HG02885 (cell line): ENCODE measurements around the gene OAS1.

Experiments
- ATAC-seq: cut with Tn5 transposase; IDR thresholded peaks from one replicate; pipeline ENCODE4 v1.9.1; 2021; ENCODE audit warnings: mild to moderate bottlenecking; ENCODE audit not compliant: unreplicated experiment, poor library complexity

Gene OAS1

DNA sequence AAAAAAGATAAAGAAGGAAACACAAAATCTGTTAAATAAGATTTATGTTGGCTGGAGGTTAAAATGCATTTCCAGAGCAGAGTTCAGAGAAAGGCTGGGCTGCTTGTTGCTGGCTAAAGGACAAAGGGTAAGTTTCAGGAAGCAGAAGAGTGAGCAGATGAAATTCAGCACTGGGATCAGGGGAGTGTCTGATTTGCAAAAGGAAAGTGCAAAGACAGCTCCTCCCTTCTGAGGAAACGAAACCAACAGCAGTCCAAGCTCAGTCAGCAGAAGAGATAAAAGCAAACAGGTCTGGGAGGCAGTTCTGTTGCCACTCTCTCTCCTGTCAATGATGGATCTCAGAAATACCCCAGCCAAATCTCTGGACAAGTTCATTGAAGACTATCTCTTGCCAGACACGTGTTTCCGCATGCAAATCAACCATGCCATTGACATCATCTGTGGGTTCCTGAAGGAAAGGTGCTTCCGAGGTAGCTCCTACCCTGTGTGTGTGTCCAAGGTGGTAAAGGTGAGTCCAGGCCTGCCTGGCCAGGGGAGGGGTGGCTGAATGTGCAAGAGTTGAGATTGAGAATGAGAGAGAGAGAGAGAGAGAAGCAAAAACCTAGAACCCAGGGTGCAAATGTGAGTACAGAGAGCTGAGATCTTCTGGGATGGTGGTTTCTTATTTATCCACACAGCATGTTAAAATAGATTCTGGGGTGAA, at the start of gene OAS1:
Gene OAS1 (plus strand): TSS at position 251 of the 703 bp plus-strand sequence. CDS start 78 bp downstream, at position 329.
- peak; percentile 77 for ATAC-seq

DNA sequence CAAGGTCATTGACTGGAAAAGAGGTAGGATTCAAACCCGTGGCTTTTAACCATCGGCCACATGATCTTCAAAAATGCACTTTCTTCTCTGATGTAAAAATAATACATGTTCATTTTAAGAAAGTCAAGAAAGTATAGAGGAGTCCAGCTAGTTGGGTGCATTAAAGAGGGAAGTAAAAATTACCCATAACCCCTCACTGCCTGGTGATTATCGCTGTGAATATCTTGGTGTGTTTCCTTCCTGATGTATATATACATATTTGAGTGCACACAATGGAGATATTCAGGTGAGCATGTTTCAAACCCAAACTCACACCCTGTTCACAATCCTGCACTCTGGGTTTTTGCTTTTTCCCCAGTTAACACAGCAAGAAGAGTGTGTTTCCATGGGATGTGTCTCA, 47.5 kb upstream of the OAS1 start:
- ATAC-seq = no peak

DNA sequence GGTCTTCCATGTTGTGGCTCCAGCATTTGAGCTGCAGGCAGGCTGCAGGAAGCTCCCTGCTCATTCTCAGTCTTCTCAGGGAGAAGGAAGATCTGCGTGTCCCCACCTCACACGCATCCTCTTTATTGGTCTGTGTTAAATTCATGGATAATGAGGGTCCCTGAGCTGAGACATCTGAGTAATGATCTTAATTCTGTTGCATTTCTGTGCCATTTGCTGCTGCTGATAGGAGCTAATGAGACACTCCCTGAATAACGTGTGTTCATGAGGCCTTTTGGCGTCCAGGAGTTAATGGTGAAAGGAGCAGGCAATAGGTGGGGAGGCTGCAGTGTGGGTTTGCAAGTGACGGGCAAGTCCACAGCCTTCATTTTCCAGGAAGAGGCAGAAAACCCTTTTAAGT, 46.6 kb upstream of the OAS1 start:
- no peak for ATAC-seq

DNA sequence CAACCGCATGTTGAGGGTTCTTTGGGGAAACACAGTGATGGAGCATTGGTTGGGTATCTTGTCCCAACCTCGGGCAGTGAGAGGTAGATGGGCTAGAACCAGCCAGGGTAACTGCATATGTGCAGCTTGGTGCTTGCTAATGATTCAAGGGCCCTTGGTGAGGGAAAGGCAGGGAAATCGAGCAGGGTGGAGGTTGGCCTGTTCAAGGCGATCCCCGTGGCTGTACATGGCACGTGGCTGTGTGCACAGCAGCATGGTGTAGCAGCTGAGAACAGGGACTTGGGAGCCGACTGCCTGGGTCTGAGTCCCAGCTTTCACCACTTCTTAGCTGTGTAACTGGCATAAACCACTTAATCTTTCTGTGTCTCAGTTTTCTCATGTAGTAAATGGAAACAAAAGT, 45.5 kb upstream of the OAS1 start:
- no peak for ATAC-seq

DNA sequence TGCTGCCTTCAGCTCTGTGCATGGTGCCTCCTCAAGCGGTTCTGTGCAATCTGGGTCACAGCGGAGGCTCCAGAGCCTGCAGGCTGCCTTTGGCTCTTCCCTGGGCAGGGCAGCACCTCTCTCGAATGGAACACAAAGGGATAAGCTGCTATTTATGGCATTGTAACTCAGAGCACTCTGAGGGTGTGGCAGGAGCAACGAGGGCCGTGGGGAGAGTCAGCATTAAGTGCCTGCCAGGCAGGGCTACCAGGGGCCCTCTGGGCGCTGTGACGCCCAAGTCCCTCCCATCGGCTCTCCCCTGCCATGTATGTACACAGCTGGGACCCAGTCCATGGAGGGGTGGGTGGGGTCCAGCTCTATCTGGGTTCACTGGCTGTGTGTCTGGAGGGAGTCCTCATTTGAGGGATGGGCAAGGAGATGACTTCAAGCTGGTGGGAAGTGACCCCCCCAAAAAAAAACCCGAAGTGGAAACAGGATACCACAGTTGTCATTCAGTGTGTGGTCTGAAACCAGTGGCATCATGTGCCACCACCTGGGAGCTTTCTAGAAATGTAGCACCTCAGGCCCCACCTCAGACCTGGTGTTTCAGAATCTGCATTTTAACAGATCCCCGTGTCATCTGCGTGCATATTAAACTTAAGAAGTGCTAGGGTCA, 44.0 kb upstream of the OAS1 start:
- no peak for ATAC-seq

DNA sequence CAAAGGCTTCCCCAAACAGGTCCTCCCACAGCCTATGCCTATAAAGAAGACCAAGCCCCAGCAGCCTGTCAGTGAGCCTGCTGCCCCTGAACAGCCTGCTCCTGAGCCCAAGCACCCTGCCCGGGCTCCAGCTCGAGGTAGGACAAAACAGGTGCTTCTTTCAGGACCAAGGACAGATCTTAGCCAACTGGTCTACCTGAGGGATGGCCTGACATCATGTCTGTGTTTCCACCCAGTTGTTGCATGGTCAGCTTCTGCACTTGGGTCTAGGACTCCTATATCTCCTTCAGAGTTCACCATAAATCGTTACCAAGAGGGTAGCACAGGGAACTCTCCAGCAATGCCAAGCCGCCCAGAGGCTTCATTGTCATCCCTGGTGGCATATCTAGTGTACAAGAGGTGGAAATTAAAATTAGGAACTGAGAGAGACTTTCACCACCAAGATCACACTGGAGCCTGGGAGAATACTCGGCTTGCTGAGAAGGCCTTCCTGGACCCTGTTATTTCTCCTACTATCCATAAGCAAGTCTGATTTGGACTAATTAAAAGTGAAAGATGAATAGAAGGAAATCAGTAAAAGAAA, 38.2 kb upstream of the OAS1 start:
- ATAC-seq = no peak

DNA sequence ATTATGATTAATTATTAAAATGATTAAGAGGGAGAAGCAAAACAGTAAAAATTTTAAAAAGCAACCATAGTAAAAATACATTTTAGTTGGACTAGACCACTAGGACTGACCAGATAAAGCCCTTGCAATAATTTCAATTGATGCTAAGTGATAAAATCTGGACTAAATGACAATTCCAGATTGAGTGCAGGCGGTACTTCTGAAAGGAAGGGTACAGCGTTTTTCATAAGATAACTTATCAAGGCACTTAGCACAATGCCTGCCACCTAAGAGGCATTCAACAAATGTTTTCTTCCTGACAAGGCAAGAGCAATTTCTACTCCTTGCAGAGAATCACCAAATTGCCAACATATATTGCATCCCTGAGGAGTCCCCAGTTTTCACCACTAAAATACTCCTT, 37.7 kb upstream of the OAS1 start:
- no peak for ATAC-seq

DNA sequence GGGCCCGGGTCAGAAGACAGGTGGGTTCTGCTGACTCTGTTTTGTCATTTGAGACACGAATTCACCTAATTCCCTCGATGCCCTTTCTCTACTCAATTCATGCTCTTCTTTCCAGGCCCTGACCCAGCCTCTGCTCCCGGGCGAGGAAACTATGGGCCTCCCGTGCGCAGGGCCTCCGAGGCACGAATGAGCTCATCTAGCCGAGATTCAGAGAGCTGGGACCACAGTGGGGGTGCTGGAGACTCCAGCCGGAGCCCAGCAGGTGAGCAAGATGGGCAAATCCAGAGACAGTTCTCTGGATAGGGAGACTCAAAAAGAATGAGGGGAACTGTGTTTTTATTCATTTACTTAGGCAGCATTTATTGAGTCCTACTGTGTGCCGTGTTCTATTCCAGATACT, 37.0 kb upstream of the OAS1 start:
- no peak for ATAC-seq

DNA sequence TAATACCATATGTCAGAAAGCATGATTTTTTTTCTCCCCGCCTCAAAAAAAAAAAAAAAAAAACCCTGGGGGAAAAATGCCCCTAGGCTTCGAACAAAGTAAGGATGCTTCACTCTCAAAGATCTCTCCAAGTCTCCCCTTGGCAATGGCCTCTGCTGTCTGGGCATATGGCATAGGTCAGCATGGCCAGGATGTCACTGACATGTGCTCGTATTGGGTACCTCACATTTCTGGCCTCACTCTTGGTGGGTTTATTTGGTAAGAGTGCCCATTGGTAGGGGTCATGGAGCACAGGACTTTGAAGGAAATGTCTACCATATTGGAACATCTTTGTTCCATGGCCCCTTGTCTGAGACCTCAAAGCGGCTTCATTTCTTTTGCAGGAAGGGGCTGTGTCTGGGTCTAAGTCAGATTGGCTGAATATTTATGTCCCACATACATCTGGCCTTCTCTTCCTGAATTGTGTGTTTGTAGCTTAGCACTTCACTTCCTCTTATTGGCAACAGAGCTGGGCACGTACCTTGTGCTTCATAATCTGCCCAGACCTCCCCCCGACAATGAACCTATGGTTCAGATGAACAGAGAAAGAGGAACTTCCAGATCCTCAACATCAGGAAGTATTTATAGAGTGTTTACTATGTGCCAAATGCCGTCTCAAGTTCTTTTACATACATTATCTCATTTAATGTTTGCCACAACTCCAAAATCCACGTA, 36.3 kb upstream of the OAS1 start:
- ATAC-seq = no peak

DNA sequence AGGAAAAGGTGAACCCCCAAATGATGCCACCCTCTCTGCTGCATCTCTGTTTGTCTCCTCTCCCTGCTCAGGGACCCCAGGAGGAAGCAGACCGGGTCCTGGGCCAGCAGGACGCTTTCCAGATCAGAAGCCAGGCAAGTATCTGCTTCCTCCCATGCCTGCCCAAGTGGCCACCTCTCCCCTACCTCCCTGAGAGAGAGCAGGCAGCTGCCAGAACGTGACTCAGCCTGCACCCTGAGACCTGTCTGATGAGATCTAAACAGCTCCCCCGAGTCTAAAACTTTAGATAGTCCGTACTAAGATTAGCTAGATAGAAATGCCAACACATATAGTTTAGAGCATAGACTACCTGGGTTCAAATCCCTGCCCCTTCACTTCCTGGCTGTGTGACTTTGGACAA, 31.2 kb upstream of the OAS1 start:
- ATAC-seq = no peak

DNA sequence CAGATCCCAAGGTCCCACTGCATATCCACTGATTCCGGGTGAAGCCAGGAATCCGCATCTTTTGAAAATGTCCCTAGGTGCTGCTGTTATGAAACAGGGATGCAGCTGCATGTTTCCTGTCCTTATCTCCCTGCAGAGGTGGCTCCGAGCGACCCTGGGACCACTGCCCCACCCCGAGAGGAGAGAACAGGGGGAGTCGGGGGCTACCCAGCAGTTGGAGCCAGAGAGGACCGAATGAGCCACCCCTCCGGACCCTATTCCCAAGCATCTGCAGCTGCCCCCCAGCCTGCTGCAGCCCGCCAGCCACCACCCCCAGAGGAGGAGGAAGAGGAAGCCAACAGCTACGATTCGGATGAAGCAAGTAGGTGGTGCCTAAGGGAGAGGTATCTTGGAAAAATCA, 30.3 kb upstream of the OAS1 start:
- no peak for ATAC-seq

DNA sequence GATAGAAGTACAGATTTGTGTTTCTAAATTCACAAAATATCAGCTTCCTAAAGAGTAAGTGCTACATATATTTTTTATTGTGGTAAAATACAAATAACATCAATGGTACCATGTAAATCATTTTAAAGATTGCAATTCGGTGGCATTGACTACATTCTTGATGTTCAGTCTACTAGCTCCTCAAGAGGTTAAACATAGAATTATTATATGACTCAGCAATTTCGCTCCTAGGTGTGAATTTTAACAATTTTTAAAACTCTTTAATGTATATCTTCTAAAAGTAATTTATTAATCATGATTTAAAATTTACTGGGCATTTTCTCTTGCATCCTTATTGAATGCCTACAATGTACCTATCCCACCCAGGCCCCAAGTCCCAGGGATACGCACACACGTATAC, 29.8 kb upstream of the OAS1 start:
- no peak for ATAC-seq

DNA sequence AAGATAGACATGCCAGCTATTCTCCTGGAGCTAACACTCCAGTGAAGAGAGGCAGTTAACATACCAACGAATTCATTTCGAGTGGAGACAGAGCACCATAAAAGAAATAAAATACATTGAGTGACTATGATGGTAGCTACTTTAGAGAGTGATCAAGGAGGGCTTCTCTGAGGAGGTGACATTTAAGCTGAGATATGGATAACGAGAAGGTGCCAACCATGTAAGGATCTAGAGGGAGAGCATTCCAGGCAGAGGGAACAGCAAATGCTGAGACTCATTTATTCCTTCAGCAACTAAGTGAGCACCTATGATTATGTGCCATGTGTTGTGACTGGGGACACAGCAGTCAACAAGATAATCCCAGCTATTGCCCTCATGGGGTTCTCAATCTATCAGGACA, 28.3 kb upstream of the OAS1 start:
- no peak for ATAC-seq

DNA sequence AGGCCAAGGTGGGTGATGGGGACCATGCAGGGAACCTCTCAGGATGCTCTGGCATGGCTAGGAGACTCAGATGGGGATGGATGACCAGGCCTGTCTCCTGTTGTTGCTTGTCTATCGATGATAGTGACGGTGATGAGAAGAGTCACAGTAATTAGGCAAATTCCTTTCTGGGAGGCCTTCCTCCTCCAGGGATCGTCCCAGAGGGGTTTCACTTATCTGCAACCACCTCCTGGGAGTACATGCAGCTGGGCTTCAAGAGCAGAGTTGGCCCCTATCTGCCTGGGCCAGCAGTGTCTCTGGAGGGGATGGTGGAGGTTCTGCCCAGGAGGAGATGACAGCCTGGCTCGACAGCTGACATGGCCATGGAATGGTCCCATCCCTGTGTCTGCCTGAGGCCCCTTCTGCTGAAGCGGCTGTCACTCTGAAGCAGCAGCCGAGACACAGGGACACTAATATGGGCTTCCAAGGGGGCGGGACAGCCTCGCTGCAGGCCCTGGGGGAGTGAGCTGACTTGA, 27.5 kb upstream of the OAS1 start:
- ATAC-seq = no peak

DNA sequence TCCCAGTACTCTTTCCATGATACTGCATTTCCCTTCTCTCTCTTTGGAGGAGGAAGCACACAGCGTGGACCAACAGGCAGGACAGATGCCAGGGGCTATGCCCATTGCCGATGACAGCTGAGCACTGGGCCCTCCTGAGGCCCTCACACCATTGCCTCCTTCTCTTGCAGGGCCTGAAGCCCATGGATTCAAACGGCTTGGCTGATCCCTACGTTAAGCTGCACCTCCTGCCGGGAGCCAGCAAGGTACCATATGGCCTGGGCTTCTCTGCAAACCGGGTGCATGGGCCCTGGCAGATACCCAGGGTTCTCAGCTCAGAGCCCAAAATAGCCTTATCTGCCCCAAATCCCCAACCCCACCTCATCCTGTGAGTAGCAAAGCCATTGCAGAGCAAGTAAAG, 25.2 kb upstream of the OAS1 start:
- ATAC-seq = no peak

DNA sequence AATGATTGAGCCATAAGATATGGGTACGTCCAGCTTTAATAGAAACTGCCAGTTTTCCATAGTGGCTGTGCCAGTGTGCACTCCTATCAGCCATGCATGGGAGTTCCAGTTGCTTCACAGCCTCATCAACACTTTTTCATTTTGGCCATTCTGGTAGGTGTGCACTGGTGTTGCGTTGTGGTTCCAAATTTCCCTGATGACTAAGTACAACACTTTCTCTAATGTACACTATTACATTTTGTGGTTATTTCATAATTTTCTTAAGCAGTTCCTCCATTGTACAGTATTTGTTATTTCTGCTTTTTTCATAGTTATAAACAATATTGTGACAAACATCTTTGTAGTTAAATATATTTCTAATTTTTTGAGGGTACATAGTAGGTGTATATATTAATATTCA, 21.5 kb upstream of the OAS1 start:
- ATAC-seq = no peak

DNA sequence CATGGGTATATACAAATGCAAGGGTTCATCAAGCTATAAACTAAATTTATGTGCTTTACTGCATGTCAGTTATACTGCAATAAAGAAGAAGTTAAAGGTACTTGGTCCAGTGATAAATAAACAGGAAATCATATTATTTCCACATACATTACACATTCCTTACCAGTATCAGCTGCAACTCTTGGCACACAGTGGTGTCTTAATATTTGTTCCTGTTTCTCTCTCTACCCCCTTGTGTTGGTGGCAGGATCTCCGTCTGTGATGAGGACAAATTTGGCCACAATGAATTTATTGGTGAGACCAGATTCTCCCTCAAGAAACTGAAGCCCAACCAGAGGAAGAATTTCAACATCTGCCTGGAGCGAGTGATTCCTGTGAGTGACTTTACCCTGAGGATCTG, 19.2 kb upstream of the OAS1 start:
- ATAC-seq = no peak

DNA sequence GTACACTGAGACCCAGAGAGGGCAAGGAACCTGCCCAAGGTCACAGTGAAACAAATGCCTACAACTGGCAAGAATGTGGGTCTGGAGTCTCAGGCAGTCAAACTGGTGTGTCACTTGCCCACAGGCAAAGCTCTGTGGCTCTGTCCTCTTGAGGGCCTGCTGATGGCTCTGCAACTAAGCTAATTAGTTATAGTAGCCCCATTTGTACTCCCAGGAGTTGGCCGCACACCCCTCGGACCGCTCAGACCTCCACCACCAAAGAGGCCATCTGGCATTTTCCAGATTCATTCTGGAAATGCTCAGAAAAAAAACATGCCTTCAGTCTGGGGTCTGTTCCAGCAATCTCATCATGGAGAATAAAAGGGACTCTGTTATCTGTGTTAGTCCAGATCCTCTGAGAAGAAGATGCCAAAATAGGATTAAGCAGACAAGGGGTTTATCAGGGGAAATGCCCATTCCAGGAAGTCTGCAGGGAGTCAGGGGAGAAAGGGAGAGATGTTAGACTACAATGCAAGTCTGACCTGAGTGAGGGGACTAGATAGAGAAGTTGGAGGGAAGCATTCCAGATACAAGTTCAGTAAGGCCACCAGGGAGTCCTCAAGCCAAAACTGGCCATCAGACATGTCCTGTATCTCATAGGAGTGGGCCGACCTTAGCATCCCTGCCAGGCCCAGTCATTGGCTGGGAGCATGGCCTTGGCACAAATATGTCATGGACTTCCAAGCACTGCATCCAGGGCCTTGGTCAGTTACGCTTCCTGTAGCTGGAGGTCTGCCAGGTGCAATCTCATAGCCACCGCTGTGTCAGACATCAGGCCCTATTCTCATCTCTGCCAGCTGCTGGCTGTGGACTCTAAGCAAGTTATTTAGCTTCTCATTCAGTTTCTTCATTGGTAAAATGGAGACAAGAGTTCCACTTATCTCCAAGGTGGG, 15.4 kb upstream of the OAS1 start:
- ATAC-seq = no peak

DNA sequence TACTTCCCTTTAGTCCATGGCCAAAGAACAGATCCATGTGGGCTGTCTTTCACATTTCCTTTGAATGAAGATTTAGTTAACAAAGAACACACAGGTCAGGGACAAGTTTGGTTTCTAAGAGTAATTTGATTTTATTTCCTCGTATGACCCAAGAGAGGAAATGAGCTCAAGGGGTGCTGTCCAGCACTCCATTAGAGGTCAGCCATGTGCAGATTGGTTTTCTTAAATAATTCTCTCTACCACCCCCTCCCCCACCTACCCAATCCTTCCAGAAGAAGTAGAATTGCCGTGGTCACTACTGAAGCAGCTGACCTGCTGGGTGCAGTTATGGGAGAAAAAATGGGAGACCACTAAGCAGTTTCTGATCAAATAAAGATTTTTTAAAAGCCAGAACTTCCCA, 13.9 kb upstream of the OAS1 start:
- no peak for ATAC-seq

DNA sequence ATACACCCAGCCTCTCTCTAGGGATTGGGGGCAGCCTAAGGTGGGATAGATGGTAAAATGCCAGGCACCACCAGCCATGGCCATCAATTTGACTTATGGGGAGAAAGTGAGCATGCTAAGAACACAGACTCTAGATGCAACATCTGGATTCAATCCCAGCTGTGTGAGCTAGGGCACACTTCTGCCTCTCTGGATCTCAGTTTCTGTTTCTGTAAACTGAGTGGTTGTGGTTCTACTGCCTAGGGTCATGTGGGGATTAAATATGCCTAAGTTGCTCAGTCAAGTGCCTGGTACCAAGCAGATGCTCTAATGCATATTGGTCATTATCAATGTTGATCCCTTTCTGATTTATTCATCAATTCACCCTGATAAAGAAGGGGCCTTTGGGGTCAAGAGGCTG, 12.6 kb upstream of the OAS1 start:
- no peak for ATAC-seq
